AG04449 (cell line): Measurements from ENCODE around the gene CREB5.

Source experiments
- CTCF ChIA-PET: fragments of 350-600 bp; formaldehyde crosslinking; extraction: SDS; loops from one replicate; lab custom pipeline; 2021; ENCODE audit warnings: antibody characterized with exemption; lab: Yijun Ruan, JAX
- POLR2A ChIA-PET: fragments of 400-600, 350-600 bp; formaldehyde crosslinking; extraction: SDS; loops from one replicate; lab custom pipeline; 2020; ENCODE audit warnings: antibody characterized with exemption, inconsistent platforms; lab: Yijun Ruan, JAX
- DNase-seq: peaks from one replicate; pipeline ENCODE4 v3.0.0-alpha.2; 2010; ENCODE audit warnings: low read depth, low spot score
- H3K4me3 ChIP-seq: 2 replicates; pipeline ENCODE4 v1.5.1; 2011; ENCODE audit warnings: low read depth, mild to moderate bottlenecking, control low read depth, low read length
- TF ChIP-seq, protein P1 (sequence below): IDR thresholded peaks from one replicate; pipeline ENCODE4 v1.5.1; 2011; ENCODE audit warnings: mild to moderate bottlenecking, moderate library complexity, low read length, control low read depth, inconsistent platforms; ENCODE audit not compliant: insufficient read depth; ENCODE audit errors: missing control alignments

Gene CREB5

GRCh38 chr7:28701731-28702130 lies 289.4 kb downstream of the CREB5 start:
- TF ChIP-seq, protein P1, sequence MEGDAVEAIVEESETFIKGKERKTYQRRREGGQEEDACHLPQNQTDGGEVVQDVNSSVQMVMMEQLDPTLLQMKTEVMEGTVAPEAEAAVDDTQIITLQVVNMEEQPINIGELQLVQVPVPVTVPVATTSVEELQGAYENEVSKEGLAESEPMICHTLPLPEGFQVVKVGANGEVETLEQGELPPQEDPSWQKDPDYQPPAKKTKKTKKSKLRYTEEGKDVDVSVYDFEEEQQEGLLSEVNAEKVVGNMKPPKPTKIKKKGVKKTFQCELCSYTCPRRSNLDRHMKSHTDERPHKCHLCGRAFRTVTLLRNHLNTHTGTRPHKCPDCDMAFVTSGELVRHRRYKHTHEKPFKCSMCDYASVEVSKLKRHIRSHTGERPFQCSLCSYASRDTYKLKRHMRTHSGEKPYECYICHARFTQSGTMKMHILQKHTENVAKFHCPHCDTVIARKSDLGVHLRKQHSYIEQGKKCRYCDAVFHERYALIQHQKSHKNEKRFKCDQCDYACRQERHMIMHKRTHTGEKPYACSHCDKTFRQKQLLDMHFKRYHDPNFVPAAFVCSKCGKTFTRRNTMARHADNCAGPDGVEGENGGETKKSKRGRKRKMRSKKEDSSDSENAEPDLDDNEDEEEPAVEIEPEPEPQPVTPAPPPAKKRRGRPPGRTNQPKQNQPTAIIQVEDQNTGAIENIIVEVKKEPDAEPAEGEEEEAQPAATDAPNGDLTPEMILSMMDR: no peak
- no peak for DNase-seq
- ChIA-PET CTCF (no interaction called here), POLR2A (no interaction called here)
- H3K4me3 ChIP-seq: no peak overlapping the region

DNA sequence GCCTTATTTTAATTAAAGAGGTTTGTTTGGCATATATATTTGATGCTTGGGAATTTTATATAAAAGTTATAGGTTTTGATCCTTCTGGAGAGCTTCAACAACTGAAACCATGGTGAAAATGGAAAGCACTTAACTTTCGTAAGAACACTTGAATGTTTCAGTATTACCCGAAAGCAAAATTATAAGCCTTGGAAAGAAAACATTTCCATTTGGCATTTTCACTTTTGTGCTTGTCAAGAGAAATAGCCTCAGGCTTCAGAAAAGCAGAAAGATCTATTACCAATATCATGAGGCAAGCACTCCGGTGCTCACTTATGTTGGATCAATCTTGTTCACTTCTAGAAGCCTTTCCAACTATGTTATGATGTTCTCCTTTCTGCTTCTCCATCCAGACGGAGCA lies 289.9 kb downstream of the CREB5 start:
- no peak overlapping the region for H3K4me3 ChIP-seq
- no peak for DNase-seq
- CTCF ChIA-PET: no interaction called here
- POLR2A ChIA-PET: no interaction called here
- TF ChIP-seq, protein P1: no peak

DNA sequence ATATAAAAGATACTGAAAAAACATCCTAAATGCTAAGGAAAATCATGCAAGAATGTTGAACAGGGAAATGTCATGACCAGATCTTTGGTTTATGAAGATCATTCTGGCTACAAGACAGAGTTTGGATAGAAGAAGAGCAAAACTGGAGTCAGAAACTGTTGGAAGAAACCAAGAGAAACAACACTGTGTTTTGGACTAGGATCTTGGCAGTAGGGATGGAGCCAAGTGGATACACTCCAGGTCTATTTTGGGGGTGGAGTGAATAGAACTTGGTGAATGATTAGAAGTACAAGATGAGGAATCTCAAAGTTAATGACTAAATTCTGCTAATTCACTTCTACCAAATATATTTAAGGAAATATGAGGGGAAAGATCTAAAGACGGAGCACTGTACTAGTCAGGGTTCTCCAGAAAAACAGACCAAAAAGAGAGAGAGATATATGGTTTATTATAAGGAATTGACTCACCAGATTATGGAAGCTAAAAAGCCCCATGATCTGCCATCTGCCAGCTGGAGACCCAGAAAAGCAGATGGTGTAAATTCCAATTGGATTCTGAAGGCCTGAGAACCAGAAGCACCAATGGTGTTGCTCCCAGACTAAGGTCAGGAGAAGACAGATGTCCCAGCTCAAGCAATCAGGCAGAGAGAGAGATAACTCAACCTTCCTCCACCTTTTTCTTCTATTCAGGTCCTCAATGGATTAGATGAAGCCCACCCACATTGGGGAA lies 290.9 kb downstream of the CREB5 start:
- DNase-seq: no peak
- TF ChIP-seq, protein P1: no peak
- ChIA-PET CTCF (no interaction called here), POLR2A (no interaction called here)
- no peak overlapping the region for H3K4me3 ChIP-seq

GRCh38 chr7:28704706-28705105 lies 292.4 kb downstream of the CREB5 start:
- POLR2A ChIA-PET: interaction anchor here (0.7 kb wide), 1 partner anchor 298 kb away, joined by 3 read pairs; no protein-coding TSS in a partner anchor
- TF ChIP-seq, protein P1: no peak
- H3K4me3 ChIP-seq: no peak overlapping the region
- no peak for DNase-seq
- CTCF ChIA-PET: no interaction called here

- no peak overlapping the region for H3K4me3 ChIP-seq
- DNase-seq: no peak
- ChIA-PET POLR2A (no interaction called here), CTCF (no interaction called here)
- TF ChIP-seq, protein P1: no peak
Observed at GRCh38 chr7:28705350-28705749, 293.0 kb downstream of the CREB5 start.

GRCh38 chr7:28706584-28706983 lies 294.3 kb downstream of the CREB5 start:
- H3K4me3 ChIP-seq: no peak overlapping the region

More at GRCh38 chr7:28706584-28706983, 294.3 kb downstream of the CREB5 start:
- DNase-seq: no peak
- TF ChIP-seq, protein P1: no peak
- POLR2A ChIA-PET: interaction anchor here (0.7 kb wide), 1 partner anchor 252 kb away, joined by 3 read pairs; no protein-coding TSS in a partner anchor
- CTCF ChIA-PET: interaction anchor here (0.6 kb wide), 1 partner anchor 317 kb away, joined by 3 read pairs; no protein-coding TSS in a partner anchor
